BLaER1 (cell line): ENCODE results near the gene EME2.

Experiments used
- H3K27ac ChIP-seq: shearing (Covaris generic); formaldehyde crosslinking; 2 replicates; pipeline ENCODE4 v1.8.1; 2022
- H3K27me3 ChIP-seq: shearing (Covaris generic); formaldehyde crosslinking; 2 replicates; pipeline ENCODE4 v1.8.1; 2022
- H3K36me3 ChIP-seq: shearing (Covaris generic); formaldehyde crosslinking; 2 replicates; pipeline ENCODE4 v1.8.1; 2022
- H3K4me1 ChIP-seq: shearing (Covaris generic); formaldehyde crosslinking; 2 replicates; pipeline ENCODE4 v1.8.1; 2022
- H3K4me2 ChIP-seq: shearing (Covaris generic); formaldehyde crosslinking; 2 replicates; pipeline ENCODE4 v1.8.1; 2022
- H3K4me3 ChIP-seq: shearing (Covaris generic); formaldehyde crosslinking; 2 replicates; pipeline ENCODE4 v1.8.1; 2022
- H3K9ac ChIP-seq: shearing (Covaris generic); formaldehyde crosslinking; 2 replicates; pipeline ENCODE4 v1.8.1; 2022
- H3K9me3 ChIP-seq: shearing (Covaris generic); formaldehyde crosslinking; 2 replicates; pipeline ENCODE4 v1.8.1; 2022
- H4K20me1 ChIP-seq: shearing (Covaris generic); formaldehyde crosslinking; 2 replicates; pipeline ENCODE4 v1.8.1; 2022
- Cebpa-rat ChIP-seq: shearing (Covaris generic); IDR thresholded peaks from 2 replicates; pipeline ENCODE4 v1.8.1; 2022

EME2 gene

DNA sequence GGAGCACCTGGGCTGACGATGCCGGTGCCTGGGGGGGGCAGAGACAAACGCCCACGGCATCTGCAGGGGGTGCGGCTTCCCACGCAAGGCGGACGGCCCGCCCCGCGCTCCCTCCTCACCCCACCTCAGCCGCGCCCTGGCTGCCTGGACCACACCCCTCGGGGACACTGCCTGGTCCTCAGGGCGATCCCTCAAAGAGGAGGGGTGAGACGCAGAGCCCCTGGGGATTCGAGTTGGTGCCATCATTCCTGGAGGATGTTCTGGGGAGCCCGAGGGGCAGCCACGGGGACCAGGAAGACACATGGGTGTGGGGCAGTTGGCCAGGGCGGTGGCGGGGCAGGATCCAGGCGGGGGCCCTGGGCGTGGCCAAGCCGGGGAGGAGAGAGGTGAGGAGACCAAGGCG lies 17.0 kb downstream of the EME2 start:
- Histone ChIP-seq H3K4me2 (no peak overlapping the region), H3K27ac (no peak overlapping the region), H3K9me3 (no peaks in the 10 kb centered on the region), H3K36me3 (peaks cover 82% of the 10 kb centered on the region), H3K9ac (no peak overlapping the region), H4K20me1 (peaks cover 82% of the 10 kb centered on the region), H3K4me1 (0 out of 2 replicates have a peak, but pooled peaks cover 2% of the 10 kb centered on the region), H3K4me3 (no peak overlapping the region), H3K27me3 (no peaks in the 10 kb centered on the region)
- TF ChIP-seq Cebpa-rat, result no peak

DNA sequence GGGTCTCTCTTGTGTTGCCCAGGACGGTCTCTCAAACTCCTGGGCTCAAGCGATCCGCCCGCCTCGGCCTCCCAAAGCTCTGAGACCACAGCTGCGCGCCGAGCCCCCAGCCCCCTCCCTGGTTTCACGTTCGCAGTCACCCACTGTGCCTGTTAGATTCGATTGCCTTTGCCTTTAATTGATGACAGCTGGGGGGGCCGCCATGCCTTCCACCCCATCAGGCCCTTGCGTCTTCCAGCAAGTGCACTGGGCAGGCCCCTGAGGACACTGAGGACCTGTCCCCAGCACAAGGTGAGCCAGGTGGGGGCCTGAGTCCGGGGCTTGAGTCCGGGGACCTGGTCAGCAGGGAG lies 17.6 kb downstream of the EME2 start:
- no peak overlapping the region for H3K9ac ChIP-seq
- peaks cover 76% of the 10 kb centered on the region for H4K20me1 ChIP-seq
- TF ChIP-seq Cebpa-rat, result no peak
- H3K27me3 ChIP-seq, result no peaks in the 10 kb centered on the region
- H3K4me3 ChIP-seq, result no peak overlapping the region
- no peak overlapping the region for H3K4me2 ChIP-seq
- H3K9me3 ChIP-seq, result no peaks in the 10 kb centered on the region
- H3K36me3 ChIP-seq, result peaks cover 76% of the 10 kb centered on the region
- no peak overlapping the region for H3K27ac ChIP-seq
- no peaks in the 10 kb centered on the region for H3K4me1 ChIP-seq

DNA sequence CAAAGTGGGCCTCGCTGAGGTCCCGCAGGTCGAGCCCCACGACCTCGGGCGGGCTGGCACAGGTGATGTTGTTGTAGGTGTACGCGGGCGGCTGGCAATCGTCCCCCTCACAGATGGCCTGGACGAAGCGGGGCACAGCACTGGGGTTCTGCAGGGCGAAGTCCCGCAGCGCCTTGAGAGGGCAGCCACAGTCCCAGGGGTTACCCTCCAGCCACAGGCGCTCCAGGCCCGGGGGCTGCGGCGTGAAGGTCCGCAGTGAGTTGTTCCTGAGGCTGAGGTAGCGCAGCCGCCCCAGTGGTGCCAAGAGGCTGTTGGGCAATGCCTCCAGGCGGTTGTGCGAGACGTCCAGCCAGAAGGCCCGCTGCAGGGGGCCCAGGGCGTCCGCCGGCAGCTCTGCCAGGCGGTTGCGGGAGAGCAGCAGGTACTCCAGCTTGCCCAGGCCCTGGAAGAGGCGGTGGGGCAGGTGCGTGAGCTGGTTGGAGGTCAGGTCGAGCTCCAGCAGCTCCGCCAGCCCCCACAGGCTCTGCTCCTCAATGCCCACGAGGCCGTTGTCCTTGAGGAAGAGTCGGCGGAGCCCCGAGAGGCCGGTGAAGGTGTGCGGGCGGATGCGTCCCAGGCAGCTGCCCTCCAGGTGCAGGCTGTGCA lies 18.1 kb downstream of the EME2 start:
- no peak for TF ChIP-seq Cebpa-rat
- no peak overlapping the region for H3K4me3 ChIP-seq
- H3K4me1 ChIP-seq, result no peaks in the 10 kb centered on the region
- H4K20me1 ChIP-seq, result peaks cover 71% of the 10 kb centered on the region
- H3K4me2 ChIP-seq, result no peak overlapping the region
- H3K9ac ChIP-seq, result no peak overlapping the region
- H3K36me3 ChIP-seq, result peaks cover 71% of the 10 kb centered on the region
- H3K27me3 ChIP-seq, result no peaks in the 10 kb centered on the region
- H3K27ac ChIP-seq, result no peak overlapping the region
- H3K9me3 ChIP-seq, result no peaks in the 10 kb centered on the region

DNA sequence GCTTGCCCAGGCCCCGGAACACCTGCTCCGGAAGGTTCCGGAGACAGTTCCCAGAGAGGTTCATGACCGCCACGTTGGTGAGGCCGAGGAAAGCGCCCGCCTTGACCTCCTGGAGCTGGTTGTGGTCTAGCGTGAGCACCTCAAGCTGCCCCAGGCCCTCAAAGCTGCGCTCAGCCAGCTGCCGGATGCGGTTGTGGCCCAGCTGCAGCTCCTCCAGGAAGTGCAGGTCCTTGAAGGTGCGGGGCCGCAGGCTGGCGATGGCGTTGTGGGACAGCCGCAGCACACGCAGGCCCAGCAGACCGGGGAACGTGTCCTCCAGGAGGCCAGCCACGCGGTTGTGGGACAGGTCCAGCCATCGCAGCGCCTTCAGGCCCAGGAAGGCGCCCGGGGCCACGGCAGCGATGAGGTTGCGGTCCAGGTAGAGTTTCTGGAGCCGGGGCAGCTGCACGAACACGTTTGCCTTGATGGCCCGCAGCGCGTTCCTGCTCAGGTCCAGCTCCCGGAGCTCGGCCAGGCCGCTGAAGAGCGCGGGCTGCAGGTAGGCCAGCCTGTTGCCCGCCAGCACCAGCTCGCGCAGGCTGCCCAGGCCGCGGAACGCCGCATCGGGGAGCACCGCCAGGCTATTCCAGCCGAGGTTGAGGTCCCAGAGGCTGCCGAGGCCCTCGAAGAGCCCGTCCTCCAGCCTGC lies 18.8 kb downstream of the EME2 start:
- no peak overlapping the region for H3K27ac ChIP-seq
- H3K4me3 ChIP-seq, result no peak overlapping the region
- H4K20me1 ChIP-seq, result peaks cover 64% of the 10 kb centered on the region
- no peaks in the 10 kb centered on the region for H3K9me3 ChIP-seq
- no peak overlapping the region for H3K9ac ChIP-seq
- no peaks in the 10 kb centered on the region for H3K4me1 ChIP-seq
- TF ChIP-seq Cebpa-rat, result no peak
- H3K27me3 ChIP-seq, result no peaks in the 10 kb centered on the region
- peaks cover 65% of the 10 kb centered on the region for H3K36me3 ChIP-seq
- H3K4me2 ChIP-seq, result no peak overlapping the region

DNA sequence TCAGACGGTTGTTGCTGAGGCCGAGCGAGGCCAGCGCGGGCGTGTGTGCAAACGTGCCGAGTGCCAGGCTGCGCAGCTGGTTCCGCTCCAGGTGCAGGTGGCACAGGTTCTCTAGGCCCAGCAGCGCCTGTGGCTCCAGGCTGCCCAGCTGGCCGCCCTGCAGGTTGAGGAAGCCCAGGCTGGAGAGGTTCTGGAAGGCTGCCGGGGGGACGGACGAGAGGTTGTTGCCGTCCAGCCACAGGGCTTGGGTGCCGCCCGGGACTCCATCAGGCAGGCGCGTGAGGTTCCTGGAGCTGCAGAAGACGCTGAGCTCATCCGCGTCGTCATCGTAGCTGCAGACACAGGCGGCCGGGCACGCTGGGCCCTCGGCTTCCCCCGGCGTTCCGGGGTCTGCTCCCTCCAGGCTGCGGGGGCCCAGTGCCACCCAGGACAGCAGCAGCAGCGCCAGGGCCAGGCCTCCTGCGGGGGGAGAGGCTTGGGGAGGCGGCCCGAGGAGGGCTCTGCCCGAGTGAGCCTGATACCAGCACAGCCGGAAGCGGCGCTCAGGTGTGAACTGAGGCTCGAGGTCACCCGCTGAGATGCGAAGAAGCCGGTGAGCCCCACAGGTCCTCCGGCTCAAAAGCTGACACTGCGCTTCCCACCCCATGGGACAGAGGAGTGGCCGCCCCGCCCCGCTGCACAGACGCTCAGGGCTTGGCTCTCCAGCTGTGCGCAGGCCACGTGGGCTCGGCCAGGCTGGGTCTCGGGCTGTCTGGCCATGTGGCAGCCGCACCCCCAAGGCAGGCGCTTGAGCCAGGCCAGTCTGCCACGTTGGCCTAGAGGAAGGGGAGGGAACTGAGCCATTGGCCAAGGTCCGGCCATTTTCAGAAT lies 19.6 kb downstream of the EME2 start:
- no peaks in the 10 kb centered on the region for H3K27me3 ChIP-seq
- H3K4me1 ChIP-seq, result no peaks in the 10 kb centered on the region
- H3K36me3 ChIP-seq, result peaks cover 58% of the 10 kb centered on the region
- H3K9me3 ChIP-seq, result peaks cover 3% of the 10 kb centered on the region
- peaks cover 56% of the 10 kb centered on the region for H4K20me1 ChIP-seq
- no peak for TF ChIP-seq Cebpa-rat
- no peak overlapping the region for H3K9ac ChIP-seq
- H3K4me3 ChIP-seq, result no peak overlapping the region
- H3K4me2 ChIP-seq, result no peak overlapping the region
- H3K27ac ChIP-seq, result no peak overlapping the region

DNA sequence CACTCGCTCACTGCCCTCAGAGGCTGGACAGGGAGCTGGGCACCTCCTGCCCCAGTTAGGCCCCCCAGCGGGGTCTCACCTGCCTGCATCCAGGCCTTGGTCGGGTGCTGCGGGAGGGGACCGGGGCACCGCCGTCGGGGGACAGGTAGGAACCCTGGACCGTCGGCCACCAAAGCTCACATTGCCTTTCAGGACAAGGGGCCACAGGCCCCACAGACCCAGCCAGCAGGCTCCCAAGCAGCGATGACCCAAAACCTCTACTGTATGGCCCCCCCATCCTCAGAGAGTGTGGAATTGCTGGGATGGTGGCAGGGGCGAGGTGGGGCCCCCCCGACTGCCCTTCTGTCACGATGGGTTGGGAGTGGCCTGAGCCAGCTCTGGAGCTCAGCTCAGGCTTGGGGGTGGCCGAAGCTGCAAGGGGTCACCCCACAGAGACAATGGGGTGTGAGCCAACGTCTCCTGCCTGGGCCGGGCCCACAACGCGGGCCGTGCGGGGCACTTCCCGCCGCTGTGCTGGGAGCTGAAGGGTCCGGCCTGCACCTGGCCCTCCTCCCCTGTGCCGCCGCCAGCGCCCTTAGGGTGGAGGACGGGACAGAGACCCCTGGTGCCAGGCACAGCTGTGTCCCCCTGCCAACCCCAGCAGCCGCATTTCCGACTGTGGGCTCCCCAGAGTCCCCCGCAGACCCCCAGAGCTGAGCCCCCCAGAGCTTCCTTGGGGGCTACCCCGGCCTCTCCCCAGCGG lies 20.4 kb downstream of the EME2 start:
- no peak overlapping the region for H3K4me3 ChIP-seq

DNA sequence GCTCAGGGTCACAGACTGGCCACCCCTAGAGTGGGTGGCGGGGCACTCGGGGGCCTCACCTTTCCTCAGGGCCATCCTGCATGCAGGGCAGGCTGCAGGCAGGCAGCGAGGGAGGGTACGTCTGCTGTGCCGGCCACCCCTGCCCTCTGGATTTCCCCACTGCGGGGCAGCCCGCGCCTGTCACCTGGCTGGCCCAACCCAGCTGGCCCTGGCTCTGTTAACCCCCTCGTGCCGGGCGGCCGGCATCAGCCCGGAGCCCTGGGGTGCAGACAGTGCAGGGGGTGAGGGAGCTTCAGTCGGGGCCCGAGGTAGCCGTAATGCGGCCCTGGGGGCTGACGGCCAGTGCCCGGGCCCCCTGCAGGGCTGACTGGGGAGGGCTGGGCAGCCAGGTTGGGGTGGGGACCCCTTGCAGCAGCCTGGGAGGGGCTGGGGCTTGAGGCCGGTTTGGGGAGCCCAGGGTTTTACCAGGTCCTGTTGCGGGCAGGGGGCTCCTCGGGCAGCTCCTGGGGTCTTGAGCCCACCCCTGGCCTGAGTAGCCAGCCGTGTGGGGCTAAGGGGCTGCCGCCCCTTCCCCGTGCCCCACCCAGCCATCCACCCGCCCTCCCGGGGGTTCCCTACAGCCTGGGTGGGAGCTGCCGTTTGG lies 21.1 kb downstream of the EME2 start, which contains the start of gene IGFALS:
Gene IGFALS, minus strand, starts transcription at position 128 of the 643 bp plus-strand sequence. Its CDS starts 53 bp downstream, at position 75.
- H3K4me1 ChIP-seq, result no peaks in the 10 kb centered on the region
- no peak within 1 kb of the TSS for H3K4me2 ChIP-seq
- H3K36me3 ChIP-seq, result peaks cover 55% of the 10 kb centered on the region
- peaks cover 18% of the 10 kb centered on the region for H3K9me3 ChIP-seq
- H3K27ac ChIP-seq, result no peak within 1 kb of the TSS
- no peaks in the 10 kb centered on the region for H3K27me3 ChIP-seq
- peaks cover 41% of the 10 kb centered on the region for H4K20me1 ChIP-seq
- TF ChIP-seq Cebpa-rat, result no peak
- H3K9ac ChIP-seq, result no peak within 1 kb of the TSS
- no peak within 1 kb of the TSS for H3K4me3 ChIP-seq

More for the DNA sequence above, 20.4 kb downstream of the EME2 start:
- peaks cover 55% of the 10 kb centered on the region for H3K36me3 ChIP-seq
- H3K4me1 ChIP-seq, result no peaks in the 10 kb centered on the region
- TF ChIP-seq Cebpa-rat, result no peak
- H3K9ac ChIP-seq, result no peak overlapping the region
- no peak overlapping the region for H3K27ac ChIP-seq
- H3K9me3 ChIP-seq, result peaks cover 11% of the 10 kb centered on the region
- no peak overlapping the region for H3K4me2 ChIP-seq
- H3K27me3 ChIP-seq, result no peaks in the 10 kb centered on the region
- H4K20me1 ChIP-seq, result peaks cover 48% of the 10 kb centered on the region

DNA sequence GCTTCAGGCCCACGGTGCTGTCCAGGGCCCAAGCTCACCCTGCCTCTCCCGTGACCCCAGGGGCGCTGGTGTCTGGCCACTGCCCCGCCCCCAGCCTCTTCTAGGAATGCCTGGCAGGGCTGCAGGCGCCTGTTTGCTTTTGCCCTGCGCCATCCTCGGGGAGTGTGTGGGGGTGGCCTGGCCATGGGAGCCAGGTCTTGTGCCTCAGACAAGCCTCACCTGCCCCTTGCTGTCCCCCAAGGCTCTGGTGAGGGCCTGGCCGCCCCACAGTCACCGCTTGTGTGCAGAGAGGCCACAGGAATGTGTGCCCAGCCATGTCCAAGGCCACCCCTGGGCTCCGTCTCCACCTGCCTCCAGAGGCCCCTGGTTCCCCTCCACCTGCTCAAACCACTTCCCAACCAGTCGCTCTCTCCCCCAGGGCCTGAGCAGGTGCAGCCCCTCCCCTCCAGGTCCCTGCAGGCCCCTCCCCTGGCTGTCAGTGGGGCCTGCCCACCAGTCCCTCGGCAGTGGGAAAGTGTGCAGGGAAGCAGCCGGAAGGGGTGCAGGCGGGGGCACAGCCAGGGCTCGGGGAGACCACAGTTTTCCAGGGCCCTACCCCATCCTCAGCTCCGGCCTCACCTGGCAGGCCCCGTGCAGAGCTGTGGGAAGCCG lies 21.7 kb downstream of the EME2 start:
- H4K20me1 ChIP-seq, result peaks cover 35% of the 10 kb centered on the region
- no peak for TF ChIP-seq Cebpa-rat
- H3K4me2 ChIP-seq, result no peak overlapping the region
- no peak overlapping the region for H3K4me3 ChIP-seq
- peaks cover 55% of the 10 kb centered on the region for H3K36me3 ChIP-seq
- H3K27me3 ChIP-seq, result no peaks in the 10 kb centered on the region
- no peak overlapping the region for H3K9ac ChIP-seq
- H3K4me1 ChIP-seq, result no peaks in the 10 kb centered on the region
- H3K27ac ChIP-seq, result no peak overlapping the region
- H3K9me3 ChIP-seq, result peaks cover 24% of the 10 kb centered on the region
